Measurements from ENCODE around the gene CLCF1.
"Not testable (repeated sequence)": the region's sequence is repeated elsewhere in the genome, so short reads cannot be mapped to it uniquely, and the experiment has no call there.

Gene CLCF1

GRCh38 chr11:67320011-67320410, 53.4 kb downstream of the CLCF1 start:
- DNase-seq = no peak

DNA sequence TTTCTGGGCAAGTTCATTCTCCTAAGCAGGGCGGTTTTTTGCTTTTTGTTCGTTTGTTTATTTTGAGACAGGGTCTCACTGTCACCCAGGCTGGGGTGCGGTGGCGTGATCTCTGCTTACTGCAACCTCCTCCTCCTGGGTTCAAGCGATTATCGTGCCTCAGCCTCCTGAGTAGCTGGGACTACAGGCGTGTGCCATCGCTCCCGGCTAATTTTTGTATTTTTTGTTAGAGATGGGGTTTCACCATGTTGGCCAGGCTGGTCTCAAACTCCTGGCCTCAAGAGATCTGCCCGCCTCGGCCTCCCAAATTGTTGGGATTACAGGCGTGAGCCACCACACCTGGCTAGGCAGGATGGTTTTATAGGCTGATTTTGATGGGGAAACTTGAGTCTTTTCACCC, 54.5 kb downstream of the CLCF1 start:
- not testable (repeated sequence) for DNase-seq

GRCh38 chr11:67317888-67318555, 55.4 kb downstream of the CLCF1 start:
- no peak for DNase-seq

DNA sequence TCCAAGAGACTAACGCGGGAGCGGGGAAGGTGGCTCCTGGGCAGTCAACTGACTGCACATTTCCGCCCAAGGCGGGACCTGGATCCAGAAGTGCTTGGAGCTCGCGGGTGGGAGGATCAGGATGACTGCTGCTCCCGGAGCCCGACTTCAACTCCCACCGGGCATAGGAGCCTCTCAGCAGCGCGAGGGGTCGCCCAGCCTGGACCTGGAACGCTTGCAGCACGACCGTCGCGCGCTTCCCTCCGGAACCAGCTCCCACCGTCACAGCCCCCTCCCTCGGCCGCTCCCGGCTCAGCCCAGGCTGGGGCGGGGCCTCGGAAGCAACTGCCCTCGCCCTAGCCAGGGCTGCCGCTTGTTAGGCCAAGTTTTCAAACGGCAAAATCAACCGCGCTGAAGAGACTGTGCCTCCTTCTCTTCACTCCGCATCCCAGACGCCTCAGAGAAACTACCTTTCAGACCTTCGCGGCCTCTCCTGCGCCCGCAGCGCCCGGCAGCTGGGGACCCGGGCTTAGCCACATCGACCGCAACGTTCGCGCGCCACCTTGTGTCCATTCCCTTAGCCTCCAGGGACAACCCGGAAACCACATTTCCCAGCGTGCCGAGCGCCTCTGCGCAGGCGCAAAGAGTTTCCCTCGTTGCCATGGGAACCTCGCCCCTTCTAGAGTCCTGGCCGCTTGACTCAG, 56.1 kb downstream of the CLCF1 start:
- DNase-seq = peak; percentile 77

DNA sequence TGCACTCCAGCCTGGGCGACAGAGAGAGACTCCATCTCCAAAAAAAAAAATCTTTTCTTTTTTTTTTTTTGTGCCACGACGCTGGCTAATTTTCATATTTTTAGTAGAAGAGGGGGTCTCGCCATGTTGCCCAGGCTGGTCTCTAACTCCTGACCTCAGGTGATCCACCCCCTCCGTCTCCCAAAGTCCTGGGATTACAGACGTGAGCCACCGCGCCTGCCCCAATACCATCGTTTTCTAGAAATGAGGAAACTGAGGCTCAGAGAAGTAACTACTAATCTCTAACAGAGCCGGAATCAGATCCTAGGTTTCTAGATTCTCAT, 56.6 kb downstream of the CLCF1 start:
- no peak for DNase-seq

DNA sequence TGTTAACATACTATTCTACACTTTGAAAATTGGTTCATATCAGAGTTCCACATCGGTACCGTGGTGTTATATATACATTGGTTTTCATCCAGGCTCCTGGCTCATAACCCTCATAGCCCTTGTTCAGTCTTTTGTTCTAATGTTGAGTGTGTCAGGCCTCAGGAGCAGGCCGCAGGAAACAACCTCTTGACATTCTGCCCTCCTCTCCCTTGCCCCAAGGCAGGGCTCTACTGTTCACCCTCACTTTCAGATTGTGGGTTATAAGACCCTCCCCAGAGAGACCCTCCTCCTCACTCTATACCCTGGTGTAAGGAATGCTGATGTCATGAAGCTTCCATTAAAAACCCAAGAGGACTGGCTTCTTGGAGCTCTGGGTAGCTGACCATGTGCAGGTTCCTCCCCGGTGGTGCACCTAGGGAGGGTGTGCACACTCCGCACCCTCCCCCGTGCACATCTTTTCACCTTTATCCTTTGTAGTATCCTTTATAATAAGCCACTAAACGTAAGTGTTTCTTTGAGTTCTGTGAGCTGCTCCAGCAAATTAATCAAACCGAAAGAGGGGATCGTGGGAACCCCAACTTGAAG, 58.0 kb downstream of the CLCF1 start:
- no peak for DNase-seq

GRCh38 chr11:67314218-67314617, 59.2 kb downstream of the CLCF1 start:
- no peak for DNase-seq
